Suppressor macrophage (primary cell): ENCODE measurements around the gene GPC6.
"Not testable (repeated sequence)": the region's sequence is repeated elsewhere in the genome, so short reads cannot be mapped to it uniquely, and the experiment has no call there.

Experiments
- DNase-seq, 4 experiments: peaks; one replicate each; pipeline ENCODE4 v3.0.0-alpha.2; 2020 to 2022
- total RNA-seq, 17 experiments: gene quantifications; one replicate each; lab custom pipeline; 2026; ENCODE audit warnings: mixed read lengths in 6 of 17, inconsistent platforms in 3 of 17; lab: John Stamatoyannopoulos, UW

The GPC6 gene
- 0 to 3.3 (median 0) reads per million in 17 experiments for total RNA-seq

DNA sequence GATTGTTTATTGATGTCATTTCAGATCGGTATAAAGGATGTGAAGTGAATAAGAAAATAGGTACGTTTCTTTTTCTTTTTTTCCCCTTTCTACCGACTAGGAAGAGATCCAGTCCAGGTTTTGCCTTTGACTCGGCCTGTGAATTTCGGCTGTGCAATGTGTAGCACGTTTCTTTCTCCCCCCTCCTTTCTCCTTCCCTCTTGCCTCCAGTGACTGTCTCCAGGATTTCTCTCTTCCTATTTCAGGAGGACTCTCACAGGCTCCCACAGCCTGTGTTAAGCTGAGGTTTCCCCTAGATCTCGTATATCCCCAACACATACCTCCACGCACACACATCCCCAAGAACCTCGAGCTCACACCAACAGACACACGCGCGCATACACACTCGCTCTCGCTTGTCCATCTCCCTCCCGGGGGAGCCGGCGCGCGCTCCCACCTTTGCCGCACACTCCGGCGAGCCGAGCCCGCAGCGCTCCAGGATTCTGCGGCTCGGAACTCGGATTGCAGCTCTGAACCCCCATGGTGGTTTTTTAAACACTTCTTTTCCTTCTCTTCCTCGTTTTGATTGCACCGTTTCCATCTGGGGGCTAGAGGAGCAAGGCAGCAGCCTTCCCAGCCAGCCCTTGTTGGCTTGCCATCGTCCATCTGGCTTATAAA, at the start of gene GPC6:
Gene GPC6, plus strand, starts transcription at position 185 of the 657 bp plus-strand sequence.
- DNase-seq, result no peak

GRCh38 chr13:93180356-93180969, 46.1 kb upstream of the GPC6 start:
- DNase-seq, result no peak

DNA sequence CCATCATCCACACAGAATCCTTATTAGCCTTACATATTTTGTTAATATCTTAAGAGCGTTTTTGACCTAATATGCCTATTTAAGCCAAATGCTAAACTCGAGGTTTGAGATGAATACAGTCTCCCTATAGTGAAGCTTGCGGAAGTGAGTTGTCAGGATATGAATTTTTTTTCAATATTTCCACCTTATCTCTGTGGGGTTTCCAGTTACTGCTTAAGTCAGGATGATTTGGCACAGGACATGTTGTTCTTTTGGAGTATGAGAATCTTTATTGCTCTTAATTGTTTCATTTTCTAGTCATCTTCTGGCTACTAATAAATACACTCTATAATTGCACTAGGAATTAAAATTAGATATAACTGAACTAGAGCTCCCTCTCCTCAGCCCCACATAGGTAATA, 44.2 kb upstream of the GPC6 start:
- DNase-seq, result no peak

DNA sequence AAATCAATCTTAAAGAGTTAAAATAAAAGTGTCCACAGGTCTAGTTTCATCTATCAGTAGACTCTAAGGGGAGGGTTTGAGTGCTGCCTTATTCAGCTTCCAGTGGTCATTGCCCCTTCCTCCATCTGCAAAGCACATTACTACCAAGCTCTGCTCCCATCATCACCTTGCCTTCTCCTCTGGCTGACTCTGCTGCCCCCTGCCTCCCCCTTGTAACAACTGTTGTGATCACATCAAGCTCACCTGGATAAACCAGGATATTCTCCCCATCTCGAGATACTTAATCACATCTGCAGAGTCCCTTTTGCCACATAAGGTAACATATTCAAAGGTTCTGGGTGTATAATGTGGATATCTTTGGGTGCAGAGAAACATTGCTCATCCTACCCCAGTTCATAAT, 43.3 kb upstream of the GPC6 start:
- no peak for DNase-seq

- DNase-seq, result no peak
These were observed 36.6 kb upstream of the GPC6 start for GRCh38 chr13:93190006-93190405.

DNA sequence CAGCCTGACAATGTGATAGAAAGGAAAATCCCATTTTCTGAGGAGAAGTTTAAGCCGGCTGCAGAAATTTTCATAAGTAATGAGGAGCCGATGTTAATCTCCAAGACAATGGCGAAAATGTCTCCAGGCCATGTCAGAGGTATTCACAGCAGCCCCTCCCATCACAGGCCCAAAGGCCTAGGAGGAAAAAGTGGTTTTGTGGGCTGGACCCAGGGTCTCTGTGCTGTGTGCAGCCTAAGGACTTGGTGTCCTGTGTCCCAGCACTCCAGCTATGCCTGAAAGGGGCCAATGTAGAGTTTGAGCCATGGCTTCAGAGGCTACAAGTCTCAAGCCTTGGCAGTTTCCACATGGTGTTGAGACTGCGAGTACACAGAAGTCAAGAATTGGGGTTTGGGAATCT, 32.9 kb upstream of the GPC6 start:
- DNase-seq, result no peak

GRCh38 chr13:93199856-93200255, 26.8 kb upstream of the GPC6 start:
- DNase-seq, result no peak

DNA sequence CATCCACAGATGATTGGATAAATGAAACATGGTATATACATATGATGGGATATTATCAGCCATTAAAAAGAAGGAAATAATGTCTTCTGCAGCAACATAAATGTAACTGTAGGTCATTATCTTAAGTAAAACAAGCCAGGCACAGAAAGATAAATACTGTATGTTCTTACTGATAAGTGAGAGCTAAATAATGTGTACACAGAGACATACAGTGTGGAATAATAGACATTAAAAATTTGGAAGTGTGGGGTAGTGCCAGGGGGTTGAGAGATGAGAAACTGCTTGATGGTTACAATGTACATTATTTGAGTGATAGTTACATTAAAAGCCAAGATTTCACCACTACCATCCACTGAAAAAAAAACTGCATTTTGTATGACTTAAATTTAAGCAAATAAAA, 26.0 kb upstream of the GPC6 start:
- DNase-seq, result no peak

- no peak for DNase-seq
These were observed 24.5 kb upstream of the GPC6 start for GRCh38 chr13:93201992-93202558.

GRCh38 chr13:93206778-93207392, 19.7 kb upstream of the GPC6 start:
- not testable (repeated sequence) for DNase-seq

DNA sequence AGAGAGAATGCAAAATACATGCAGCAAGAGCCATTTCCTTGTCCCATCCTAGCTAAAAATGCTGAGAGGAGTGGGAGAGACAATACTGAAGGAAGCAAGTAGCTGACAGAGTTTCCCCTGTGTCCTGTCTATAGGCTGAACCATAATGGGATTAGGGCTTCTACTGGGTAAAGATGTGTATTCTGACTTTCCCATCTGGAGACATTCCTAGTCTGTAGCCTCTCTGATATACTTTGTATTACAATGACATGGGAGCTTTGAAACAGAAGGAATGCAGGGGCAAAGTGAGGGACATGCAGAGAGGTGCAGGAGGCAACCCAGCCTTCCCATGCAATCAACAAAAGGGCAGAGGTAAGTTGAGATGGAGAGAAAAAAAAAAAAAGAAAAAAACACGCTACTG, 10.5 kb upstream of the GPC6 start:
- DNase-seq, result no peak

DNA sequence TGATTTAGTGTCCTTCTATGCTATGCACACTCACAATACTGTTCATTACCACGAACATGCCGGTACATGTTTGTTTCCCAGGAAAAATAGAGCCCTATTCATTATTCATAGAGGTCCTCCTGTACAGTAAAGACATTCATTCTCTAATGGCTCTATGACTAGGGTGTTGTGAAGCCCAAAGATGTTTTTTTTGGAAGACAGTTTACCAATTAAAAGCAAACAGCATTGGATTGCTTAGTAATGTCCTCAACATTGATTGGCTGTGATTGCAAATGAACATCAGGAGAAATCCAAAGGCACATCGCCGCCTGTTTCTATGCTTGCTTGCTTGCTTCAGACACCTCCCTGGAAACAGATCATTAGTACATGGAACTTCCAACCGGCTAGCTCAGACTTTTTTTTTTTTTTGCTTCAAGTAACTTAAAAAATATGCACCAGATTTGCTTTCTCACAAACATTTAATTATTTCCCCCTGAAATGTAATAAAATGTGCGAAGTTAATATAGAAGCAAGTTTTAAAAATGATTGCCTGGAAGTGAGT, 8.8 kb upstream of the GPC6 start:
- no peak for DNase-seq

- DNase-seq, result no peak
These were observed 8.0 kb upstream of the GPC6 start for GRCh38 chr13:93218583-93218982.

GRCh38 chr13:93220073-93220472, 6.5 kb upstream of the GPC6 start:
- no peak for DNase-seq

DNA sequence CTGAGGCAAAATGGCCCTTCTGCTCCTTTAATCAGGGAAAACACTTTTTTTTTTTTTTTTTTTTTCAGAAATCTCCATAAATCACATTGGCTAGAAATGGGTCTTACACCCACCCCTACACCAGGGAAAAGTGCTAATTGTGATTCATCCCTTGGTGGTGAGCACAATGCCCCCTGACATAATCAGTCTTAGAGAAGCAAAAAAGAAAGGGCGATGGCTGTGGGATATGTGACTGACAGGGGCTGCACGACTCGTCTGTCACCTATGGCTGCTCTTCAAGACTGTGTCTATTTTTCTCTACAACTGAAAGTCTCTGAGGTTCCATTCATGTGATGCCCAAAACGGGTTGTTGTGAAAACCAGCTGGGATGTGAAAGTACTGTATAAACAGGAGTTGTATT, 3.6 kb upstream of the GPC6 start:
- DNase-seq, result no peak

GRCh38 chr13:93224535-93224934, 2.1 kb upstream of the GPC6 start:
- DNase-seq, result no peak

GRCh38 chr13:93225610-93226009, 997 bp upstream of the GPC6 start:
- no peak for DNase-seq

- DNase-seq, result no peak
These were observed 463 bp upstream of the GPC6 start for GRCh38 chr13:93226065-93226622.

DNA sequence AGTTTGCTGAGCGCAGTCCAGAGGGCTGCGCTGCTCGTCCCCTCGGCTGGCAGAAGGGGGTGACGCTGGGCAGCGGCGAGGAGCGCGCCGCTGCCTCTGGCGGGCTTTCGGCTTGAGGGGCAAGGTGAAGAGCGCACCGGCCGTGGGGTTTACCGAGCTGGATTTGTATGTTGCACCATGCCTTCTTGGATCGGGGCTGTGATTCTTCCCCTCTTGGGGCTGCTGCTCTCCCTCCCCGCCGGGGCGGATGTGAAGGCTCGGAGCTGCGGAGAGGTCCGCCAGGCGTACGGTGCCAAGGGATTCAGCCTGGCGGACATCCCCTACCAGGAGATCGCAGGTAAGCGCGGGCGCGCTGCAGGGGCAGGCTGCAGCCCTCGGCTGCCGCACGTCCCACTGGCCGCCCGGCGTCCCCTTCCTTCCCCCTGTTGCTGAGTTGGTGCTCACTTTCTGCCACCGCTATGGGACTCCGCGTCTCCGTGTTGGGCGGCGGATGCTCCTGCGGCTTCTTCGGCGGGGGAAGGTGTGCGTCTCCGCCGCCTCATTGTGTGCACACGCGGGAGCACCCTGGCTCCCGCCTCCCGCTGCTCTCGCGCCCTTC, 772 bp downstream of the GPC6 start:
- DNase-seq, result no peak

DNA sequence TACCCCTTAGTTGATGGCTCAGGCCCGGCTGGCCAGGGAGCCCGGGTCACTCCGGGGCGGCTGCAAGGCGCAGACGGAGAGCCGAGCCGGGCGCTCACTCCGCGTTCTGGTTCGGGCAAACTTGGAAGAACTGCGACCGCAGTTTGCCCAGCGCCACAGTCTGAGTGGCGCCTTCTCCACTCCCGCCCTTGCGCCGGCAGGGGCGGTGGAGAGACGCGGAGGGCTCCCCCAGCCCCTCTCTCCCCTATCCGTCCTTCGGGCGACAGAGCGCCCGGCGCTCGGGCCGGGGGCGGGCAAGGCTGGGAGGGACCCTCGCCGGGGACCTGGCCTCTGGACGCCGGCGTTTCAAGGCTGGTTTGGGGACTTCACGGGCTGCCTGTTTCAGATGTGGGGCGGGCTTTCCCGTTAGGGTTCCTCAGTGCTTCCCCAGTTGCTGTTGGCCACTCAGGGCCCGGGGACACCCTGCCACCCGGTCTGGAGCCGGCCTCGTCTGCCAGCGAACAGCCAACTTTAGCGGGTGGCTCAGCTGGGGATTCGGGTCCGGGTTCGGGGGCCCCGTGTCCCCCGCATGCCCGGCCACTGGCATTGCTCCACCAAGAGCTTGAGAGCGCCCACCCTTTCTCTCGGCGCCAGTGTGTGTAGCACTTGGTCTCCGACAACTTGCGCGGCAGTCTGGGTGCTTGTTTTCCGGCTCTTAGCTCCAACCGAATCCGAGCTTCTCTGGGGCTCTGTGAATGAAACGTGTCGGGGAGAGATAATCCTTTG, 1.5 kb downstream of the GPC6 start:
- DNase-seq, result no peak

- DNase-seq, result no peak
These were observed 2.0 kb downstream of the GPC6 start for GRCh38 chr13:93228643-93228937.

- no peak for DNase-seq
These were observed 3.8 kb downstream of the GPC6 start for GRCh38 chr13:93230261-93230855.
